Lung microvascular endothelial cell (primary cell): ENCODE results near the gene GSTO2. TPM values are rescaled to one million over a fixed set of nuclear protein-coding genes. Genes with fewer than 3 reads are reported as not detected.
A peak's percentile ranks its signal among the peaks of the same experiment; 100 is the strongest.

ENCODE experiments used
- DNase-seq, 2 donors: peaks; one replicate each; pipeline versions ENCODE4 v3.0.0 to v3.0.0-alpha.2; 2010; ENCODE audit warnings: low read depth in 2 of 2
- total RNA-seq: library from RNA; depleted of rRNA; stranded (reverse); fragments of >200 nt; gene quantifications from 2 replicates; pipeline ENCODE4 v1.2.1, GENCODE V29; 2014

GSTO2 gene
- total RNA-seq, 1 donor from 2014 or later: 0.99 TPM

DNA sequence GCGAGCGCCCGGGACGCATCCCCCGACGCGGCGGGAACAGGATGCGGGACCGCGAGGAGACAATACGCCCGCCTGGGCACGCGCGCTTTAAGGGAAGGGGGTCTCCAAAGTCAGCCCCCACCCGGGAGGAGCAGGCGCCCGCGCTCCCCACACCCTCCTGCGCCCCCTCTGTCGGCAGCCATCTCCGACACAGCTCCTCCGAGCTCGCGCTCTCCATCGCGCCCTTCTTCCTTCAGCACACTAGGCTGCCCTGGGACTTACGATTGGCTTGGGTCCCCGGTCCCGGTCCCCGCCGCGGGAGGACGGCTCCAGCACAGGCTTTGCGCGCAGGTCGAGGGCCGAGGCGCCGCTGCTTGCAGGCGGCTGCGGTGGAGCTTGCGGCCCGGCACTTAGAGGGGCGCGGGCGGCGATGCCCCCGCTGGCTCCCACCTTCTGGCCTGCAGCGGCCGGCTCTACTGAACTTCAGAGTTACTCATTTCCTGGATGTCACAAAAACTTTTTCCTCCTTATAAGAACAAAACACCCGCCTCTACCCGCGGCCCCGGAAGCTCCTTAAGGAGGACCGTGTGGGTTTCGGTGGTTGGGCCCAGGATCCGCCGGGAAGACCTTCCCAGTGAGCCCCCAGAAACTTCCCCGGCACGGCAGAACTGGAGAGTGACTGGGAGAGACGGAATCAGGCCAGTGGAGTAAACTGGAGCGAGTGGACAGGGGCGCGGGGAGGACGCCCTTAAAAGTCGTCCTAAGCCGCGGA lies 69.2 kb downstream of the GSTO2 start, which contains the start of gene ITPRIP:
ITPRIP (minus strand) TSS at position 481 of the 751 bp plus-strand sequence. CDS start 22,414 bp downstream, outside the sequence.
- DNase-seq: peak; percentile 78 to 92

- peak; percentile 71 to 83 for DNase-seq
Observed at GRCh38 chr10:104339469-104340110, 70.6 kb downstream of the GSTO2 start.

DNA sequence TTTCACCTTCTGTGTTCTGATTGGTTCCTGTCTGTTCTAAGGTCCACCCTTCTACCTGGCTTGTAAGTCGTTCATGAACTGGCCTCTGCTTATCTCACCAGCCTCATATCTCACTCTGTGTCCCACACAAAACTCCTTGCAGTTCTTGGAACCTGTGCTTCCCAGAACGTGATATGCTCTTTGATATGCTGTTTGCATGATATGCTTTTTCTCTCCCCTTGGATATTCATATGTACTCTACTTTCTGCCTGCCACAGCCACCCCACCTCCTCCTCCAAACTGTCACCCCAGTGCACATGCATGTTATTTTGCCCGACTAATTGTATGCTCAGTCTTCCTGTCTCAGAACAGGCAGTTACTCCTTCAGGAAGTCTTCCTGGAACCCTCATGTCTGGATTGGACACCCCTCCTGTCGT lies 71.1 kb downstream of the GSTO2 start:
- DNase-seq: peak in 1 of 2 donors; percentile 58

GRCh38 chr10:104340641-104341040 lies 71.7 kb downstream of the GSTO2 start:
- peak; percentile 10 to 30 for DNase-seq

GRCh38 chr10:104342941-104343411 lies 74.0 kb downstream of the GSTO2 start:
- peak; percentile 95 to 96 for DNase-seq

GRCh38 chr10:104344219-104344618 lies 75.2 kb downstream of the GSTO2 start:
- DNase-seq: no peak

- DNase-seq: no peak
Observed at GRCh38 chr10:104345515-104345914, 76.5 kb downstream of the GSTO2 start.

DNA sequence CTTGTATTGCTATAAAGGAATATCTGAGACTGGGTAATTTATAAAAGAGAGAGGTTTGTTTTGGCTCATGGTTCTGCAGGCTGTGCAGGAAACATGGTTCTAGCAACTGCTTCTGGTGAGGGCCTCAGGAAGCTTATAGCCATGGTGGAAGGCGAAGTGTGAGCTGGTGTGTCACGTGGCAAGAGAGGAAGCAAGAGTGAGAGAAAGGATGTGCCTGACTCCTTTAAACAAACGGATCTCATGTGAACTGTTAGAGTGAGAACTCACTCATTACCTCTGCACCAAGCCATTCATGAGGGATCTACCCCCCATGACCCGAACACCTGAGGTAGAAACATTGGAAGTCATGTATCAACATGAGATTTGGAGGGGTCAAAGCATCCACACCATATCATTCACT lies 77.0 kb downstream of the GSTO2 start:
- peak in 1 of 2 donors; percentile 48 for DNase-seq

DNA sequence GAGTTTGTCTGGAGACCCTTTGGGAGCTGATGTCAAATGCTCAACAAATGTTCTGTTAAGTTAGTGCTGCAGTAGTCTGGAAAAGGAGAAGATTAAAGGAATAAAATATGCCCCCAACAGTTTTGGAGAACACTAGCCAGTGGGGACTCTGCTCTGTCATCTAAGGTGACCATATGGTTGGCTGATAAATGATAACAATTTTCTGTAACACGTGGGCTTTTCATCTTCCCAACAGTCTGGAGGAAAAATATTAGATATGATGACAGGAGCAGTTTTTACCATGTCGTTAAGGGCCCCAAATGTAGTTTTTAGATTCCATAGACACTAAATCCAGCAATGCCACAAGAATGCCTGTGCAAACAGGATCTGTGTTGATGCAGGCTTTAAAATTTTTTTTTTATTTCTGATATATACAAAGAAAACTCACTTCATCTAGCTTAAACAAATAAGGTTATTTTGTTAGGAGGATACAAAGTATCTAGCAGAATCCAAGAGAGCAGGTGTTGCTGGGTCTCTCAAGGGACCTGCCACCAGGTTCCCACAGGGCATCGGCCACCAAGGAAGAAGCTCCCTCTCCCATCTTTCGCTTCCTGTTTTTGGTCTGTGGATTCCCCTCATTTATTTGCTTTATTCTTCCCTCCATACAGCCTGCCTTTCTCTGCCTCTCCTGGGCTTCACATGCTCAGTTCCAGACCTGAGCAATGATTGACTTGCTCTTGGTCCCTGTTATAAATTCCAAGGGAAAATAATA lies 78.5 kb downstream of the GSTO2 start:
- no peak for DNase-seq

- no peak for DNase-seq
Observed at GRCh38 chr10:104348601-104349000, 79.6 kb downstream of the GSTO2 start.

- DNase-seq: peak in 1 of 2 donors; percentile 80
Observed at GRCh38 chr10:104349623-104350126, 80.7 kb downstream of the GSTO2 start.

GRCh38 chr10:104350127-104350635 lies 81.2 kb downstream of the GSTO2 start:
- DNase-seq: peak; percentile 82 to 85

- DNase-seq: peak in 1 of 2 donors; percentile 35
Observed at GRCh38 chr10:104351061-104351702, 82.2 kb downstream of the GSTO2 start.

GRCh38 chr10:104351919-104352318 lies 82.9 kb downstream of the GSTO2 start:
- no peak for DNase-seq

- peak; percentile 82 to 84 for DNase-seq
Observed at GRCh38 chr10:104353325-104354048, 84.5 kb downstream of the GSTO2 start, which contains the start of gene CFAP58. TSS of gene CFAP58 (plus strand) at chr10:104353833. CDS start at chr10:104353898, 65 bp downstream.

Other genes starting within 250 kb of the GSTO2 start
- gene COL17A1, start 183.3 kb upstream of the GSTO2 start, total RNA-seq: under 0.01 and 0.44 TPM in 2 replicates
- 3.4 and 4.1 TPM in 2 replicates for gene SFR1, start 147.0 kb upstream of the GSTO2 start, total RNA-seq
- gene CFAP43, start 36.8 kb upstream of the GSTO2 start, total RNA-seq: under 0.01 TPM in 2 replicates
- gene GSTO1, start 14.3 kb upstream of the GSTO2 start, total RNA-seq: 220 and 286 TPM in 2 replicates
- 24.6 and 35.5 TPM in 2 replicates for gene ITPRIP, start 69.3 kb downstream of the GSTO2 start, total RNA-seq
- 1.1 and 3.0 TPM in 2 replicates for gene CFAP58, start 84.6 kb downstream of the GSTO2 start, total RNA-seq